Gastroesophageal sphincter (tissue), 3 donors: ENCODE measurements around the gene SLC6A12.

Experiments used
- EP300 ChIP-seq: sonication (generic); formaldehyde crosslinking; IDR thresholded peaks from one replicate; pipeline ENCODE4 v1.6.1; 2017; ENCODE audit warnings: antibody characterized with exemption, mild to moderate bottlenecking
- POLR2A ChIP-seq, 2 donors: fragments of 450-650 bp; IDR thresholded peaks; one replicate each; pipeline ENCODE4 v1.6.1; 2017; ENCODE audit warnings: antibody characterized with exemption in 2 of 2, mild to moderate bottlenecking in 2 of 2, moderate library complexity in 1 of 2
- POLR2AphosphoS5 ChIP-seq: sonication (generic); formaldehyde crosslinking; IDR thresholded peaks from one replicate; pipeline ENCODE4 v1.6.1; 2017; ENCODE audit warnings: antibody characterized with exemption
- TF ChIP-seq, protein P1 (sequence below), 4 experiments: fragments of 200-600 bp in 2 of 4; fragments of 450-650 bp in 2 of 4; sonication (generic) in 1 of 4; IDR thresholded peaks; one replicate each; pipeline ENCODE4 v1.5.1; 2017 to 2019; ENCODE audit warnings: antibody characterized with exemption in 4 of 4, mild to moderate bottlenecking in 2 of 4, moderate library complexity in 2 of 4

DNA sequence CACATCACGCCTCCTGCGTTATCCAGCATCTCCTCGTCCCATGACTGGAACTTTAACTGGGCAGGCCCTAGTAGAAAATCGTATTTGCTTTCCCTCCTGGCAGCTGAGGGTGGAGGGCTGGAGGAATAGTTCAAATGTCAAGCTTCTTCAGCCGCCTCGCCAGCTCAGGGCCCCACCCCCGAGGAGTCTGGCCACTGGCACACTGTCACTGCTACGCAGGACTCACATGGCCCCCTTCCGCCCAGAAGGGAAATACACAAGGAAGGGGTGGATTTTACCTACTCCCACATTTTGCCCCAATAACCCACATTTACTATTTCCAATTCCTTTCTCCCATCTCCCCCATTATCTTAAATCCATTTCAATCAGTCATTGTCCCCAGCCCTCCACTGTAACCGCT, 40.1 kb upstream of the SLC6A12 start:
- TF ChIP-seq POLR2AphosphoS5: no peak
- TF ChIP-seq, protein P1, sequence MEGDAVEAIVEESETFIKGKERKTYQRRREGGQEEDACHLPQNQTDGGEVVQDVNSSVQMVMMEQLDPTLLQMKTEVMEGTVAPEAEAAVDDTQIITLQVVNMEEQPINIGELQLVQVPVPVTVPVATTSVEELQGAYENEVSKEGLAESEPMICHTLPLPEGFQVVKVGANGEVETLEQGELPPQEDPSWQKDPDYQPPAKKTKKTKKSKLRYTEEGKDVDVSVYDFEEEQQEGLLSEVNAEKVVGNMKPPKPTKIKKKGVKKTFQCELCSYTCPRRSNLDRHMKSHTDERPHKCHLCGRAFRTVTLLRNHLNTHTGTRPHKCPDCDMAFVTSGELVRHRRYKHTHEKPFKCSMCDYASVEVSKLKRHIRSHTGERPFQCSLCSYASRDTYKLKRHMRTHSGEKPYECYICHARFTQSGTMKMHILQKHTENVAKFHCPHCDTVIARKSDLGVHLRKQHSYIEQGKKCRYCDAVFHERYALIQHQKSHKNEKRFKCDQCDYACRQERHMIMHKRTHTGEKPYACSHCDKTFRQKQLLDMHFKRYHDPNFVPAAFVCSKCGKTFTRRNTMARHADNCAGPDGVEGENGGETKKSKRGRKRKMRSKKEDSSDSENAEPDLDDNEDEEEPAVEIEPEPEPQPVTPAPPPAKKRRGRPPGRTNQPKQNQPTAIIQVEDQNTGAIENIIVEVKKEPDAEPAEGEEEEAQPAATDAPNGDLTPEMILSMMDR (IDR thresholded peaks at IDR 0.05): no peak
- TF ChIP-seq POLR2A (IDR thresholded peaks at IDR 0.05): no peak
- TF ChIP-seq EP300: no peak
